Measurements from ENCODE around the gene PYROXD2.
"Not testable (repeated sequence)": the region's sequence is repeated elsewhere in the genome, so short reads cannot be mapped to it uniquely, and the experiment has no call there.

Gene PYROXD2

DNA sequence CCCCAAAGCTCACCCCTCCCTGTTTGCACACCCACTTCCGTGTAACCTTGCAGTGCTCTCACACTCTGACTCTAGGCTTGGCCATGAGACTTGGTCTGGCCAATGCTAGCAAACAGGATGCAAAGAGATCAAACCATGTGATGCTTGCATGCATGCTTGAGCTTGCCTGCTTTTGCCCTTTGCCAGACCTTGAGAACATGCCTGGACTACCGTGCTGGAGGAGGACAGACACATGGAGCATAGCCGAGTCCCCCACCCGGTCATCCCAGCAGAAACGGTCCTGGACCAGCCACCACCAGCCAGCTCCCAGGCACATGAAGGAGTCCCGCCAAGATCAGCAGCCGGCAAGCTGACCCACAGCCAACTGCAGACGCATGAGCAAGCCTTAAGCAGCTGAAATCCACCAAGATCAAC, 23.4 kb downstream of the PYROXD2 start:
- TF ChIP-seq, protein P1, sequence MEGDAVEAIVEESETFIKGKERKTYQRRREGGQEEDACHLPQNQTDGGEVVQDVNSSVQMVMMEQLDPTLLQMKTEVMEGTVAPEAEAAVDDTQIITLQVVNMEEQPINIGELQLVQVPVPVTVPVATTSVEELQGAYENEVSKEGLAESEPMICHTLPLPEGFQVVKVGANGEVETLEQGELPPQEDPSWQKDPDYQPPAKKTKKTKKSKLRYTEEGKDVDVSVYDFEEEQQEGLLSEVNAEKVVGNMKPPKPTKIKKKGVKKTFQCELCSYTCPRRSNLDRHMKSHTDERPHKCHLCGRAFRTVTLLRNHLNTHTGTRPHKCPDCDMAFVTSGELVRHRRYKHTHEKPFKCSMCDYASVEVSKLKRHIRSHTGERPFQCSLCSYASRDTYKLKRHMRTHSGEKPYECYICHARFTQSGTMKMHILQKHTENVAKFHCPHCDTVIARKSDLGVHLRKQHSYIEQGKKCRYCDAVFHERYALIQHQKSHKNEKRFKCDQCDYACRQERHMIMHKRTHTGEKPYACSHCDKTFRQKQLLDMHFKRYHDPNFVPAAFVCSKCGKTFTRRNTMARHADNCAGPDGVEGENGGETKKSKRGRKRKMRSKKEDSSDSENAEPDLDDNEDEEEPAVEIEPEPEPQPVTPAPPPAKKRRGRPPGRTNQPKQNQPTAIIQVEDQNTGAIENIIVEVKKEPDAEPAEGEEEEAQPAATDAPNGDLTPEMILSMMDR (IDR thresholded peaks at IDR 0.05; ENCODE audit: insufficient read depth, low read depth, low read length, missing control alignments): no peak
- no peak overlapping the region for H3K4me3 ChIP-seq (ENCODE audit: low read depth, low read length)
- peak; percentile 68 for DNase-seq (ENCODE audit: low read depth)

DNA sequence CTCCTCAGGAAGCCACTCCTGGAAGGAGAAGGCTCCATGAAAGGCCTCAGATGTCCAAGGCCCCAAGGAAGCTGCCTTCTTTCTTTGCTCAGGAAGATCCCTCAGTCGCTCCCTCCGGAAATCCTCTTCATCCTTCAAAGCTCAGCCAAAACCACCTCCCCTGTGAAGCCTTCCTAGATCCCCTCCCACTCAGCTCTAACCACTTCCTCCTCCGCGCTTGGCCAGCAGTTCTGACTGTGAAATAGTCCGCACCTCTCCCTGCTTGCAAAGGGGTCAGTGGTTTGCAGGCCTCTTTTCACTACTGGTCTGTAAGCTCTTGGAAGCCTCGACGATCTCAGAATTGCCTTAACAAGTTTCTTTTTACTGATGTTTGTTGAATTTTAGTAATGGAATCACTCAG, 23.9 kb downstream of the PYROXD2 start:
- peak; percentile 59 for DNase-seq (ENCODE audit: low read depth)
- TF ChIP-seq, protein P1 (IDR thresholded peaks at IDR 0.05; ENCODE audit: insufficient read depth, low read depth, low read length, missing control alignments): no peak
- peak overlapping the region; percentile 11; the same call in 1 of the 2 replicates for H3K4me3 ChIP-seq (ENCODE audit: low read depth, low read length)

DNA sequence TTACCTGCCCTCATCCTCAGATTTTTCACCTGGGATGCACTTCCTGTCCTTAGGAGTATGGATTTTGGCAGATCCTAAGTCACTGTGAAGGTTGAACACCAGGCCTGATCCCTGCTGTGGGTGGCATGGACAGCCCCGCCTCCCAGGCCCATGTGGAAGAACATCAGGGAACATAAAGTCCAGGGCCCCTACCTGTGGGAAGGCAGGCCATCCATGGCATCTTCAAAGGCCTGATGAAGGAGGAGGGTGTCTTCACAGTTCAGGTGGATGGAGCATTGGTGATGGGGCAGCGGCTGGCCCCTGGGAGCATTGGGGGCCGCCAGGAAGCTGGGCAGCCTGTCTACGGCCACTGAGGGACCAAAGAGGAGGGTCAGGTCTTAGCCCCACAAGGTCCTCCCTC, 24.6 kb downstream of the PYROXD2 start:
- DNase-seq (ENCODE audit: low read depth): no peak
- H3K4me3 ChIP-seq (ENCODE audit: low read depth, low read length): no peak overlapping the region
- TF ChIP-seq, protein P1 (IDR thresholded peaks at IDR 0.05; ENCODE audit: insufficient read depth, low read depth, low read length, missing control alignments): no peak

GRCh38 chr10:98389398-98389797, 25.6 kb downstream of the PYROXD2 start:
- no peak overlapping the region for H3K4me3 ChIP-seq (ENCODE audit: low read depth, low read length)
- DNase-seq (ENCODE audit: low read depth): no peak
- TF ChIP-seq, protein P1 (IDR thresholded peaks at IDR 0.05; ENCODE audit: insufficient read depth, low read depth, low read length, missing control alignments): no peak

DNA sequence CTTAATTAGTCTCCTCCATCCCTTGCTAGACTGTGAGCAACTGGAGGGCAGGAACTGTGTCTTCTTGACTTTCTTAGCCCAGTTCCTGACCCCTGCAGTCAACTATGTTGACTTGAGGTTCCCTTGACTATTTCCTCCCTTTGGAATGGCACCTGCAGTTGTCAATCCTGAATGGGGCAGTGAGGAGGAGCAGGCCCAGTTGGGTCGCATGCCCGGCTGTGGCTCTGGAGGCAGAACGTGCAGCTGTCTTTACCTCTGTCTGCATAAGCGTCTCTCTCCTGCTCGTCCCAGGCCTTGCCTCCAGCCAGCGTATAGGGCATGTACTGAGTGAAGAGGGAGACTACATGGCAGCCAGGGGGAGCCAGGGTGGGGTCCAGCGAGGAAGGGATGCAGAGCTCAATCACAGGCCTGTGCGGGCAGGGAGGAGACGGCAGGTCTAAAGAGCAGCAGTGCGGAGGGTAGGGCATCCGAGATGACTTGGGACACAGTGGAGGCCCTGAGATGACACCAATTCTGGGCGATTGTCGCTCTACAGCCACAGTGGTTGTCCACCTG, 26.8 kb downstream of the PYROXD2 start:
- TF ChIP-seq, protein P1 (IDR thresholded peaks at IDR 0.05; ENCODE audit: insufficient read depth, low read depth, low read length, missing control alignments): no peak
- H3K4me3 ChIP-seq (ENCODE audit: low read depth, low read length): no peak overlapping the region
- no peak for DNase-seq (ENCODE audit: low read depth)

DNA sequence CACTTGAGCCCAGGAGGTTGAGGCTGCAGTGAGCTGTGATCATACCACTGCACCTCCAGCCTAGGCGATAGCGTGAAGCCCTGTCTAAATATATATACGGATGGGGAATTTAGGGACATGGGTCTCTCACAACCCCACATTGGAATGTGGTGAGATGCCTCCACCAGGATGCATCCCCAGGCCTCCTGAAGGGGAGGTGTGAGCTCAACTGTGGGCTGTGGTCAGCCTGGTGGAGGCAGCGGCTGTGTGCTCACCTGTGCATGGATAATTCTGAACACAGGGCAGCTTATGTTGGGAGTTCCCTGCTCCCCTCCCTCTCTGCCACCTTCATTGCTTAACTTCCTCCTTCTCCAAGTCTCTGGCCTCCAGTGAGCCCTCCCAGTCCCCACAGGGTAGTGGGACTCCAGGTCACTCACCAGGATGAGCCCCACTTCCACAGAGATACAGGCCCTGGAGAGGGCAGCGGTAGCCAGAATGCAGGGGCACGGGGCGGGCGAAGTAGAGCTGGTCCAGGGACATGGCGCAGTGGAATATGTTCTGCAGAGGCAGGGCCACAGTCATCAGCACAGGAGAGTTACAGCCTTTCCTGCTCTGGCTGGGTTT, 30.4 kb downstream of the PYROXD2 start:
- TF ChIP-seq, protein P1 (IDR thresholded peaks at IDR 0.05; ENCODE audit: insufficient read depth, low read depth, low read length, missing control alignments): no peak
- H3K4me3 ChIP-seq (ENCODE audit: low read depth, low read length): no peak overlapping the region
- no peak for DNase-seq (ENCODE audit: low read depth)

DNA sequence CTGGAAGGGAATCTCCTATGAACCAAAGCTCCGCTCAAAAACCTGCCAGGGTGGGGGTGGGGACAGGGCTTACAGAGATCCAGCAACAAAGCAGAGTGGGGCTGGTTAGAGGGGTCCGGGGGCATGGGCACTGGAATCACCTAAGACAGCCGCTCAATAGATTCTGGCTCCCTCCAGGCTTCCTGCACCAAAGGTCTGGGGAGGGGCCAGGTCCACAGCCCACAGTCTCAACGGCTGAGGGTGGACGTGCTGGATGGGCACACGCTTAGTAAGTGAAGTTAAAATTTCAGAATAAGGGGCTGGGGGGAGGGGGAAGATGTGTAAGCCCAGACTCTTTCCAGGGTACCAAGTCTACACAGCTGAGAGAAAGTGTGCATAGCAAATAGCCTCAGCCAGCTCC, 31.1 kb downstream of the PYROXD2 start:
- TF ChIP-seq, protein P1 (IDR thresholded peaks at IDR 0.05; ENCODE audit: insufficient read depth, low read depth, low read length, missing control alignments): no peak
- DNase-seq (ENCODE audit: low read depth): no peak
- H3K4me3 ChIP-seq (ENCODE audit: low read depth, low read length): no peak overlapping the region

- not testable (repeated sequence) for H3K4me3 ChIP-seq (ENCODE audit: low read depth, low read length); DNase-seq (ENCODE audit: low read depth)
These were observed 31.8 kb downstream of the PYROXD2 start for GRCh38 chr10:98383134-98383667.

Data from GM12865 (cell line).